GM18499 (cell line): ENCODE measurements around the gene WDR5.

ENCODE experiments used
- ATAC-seq: cut with Tn5 transposase; IDR thresholded peaks from one replicate; pipeline ENCODE4 v1.9.1; 2021; ENCODE audit warnings: moderate number of reproducible peaks; ENCODE audit not compliant: insufficient read depth, unreplicated experiment

The WDR5 gene

DNA sequence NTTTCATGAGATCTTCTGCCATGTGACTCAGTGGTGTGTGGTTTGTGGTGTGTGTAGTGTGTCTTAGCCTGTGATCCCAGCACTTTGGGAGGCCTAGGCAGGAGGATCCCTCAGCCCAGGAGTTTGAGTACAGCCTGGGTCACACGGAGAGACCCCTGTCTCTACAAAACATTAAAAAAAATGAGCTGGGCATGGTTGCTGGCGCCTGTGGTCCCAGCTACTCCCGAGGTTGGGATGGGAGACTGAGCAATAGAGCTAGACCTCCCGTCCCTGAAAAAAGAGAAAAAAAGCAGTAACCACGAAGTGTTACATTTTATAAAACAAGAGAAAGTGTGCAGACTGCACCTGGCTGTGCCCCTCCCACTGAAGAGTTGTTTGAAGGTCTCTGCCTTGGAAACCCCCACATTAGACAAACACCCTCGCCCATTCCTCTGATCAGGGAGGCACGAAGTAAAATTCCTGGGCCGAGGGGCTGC lies 49.7 kb downstream of the WDR5 start:
- ATAC-seq, result no peak

- ATAC-seq, result no peak
Measured at GRCh38 chr9:134186471-134187109, 50.7 kb downstream of the WDR5 start.

DNA sequence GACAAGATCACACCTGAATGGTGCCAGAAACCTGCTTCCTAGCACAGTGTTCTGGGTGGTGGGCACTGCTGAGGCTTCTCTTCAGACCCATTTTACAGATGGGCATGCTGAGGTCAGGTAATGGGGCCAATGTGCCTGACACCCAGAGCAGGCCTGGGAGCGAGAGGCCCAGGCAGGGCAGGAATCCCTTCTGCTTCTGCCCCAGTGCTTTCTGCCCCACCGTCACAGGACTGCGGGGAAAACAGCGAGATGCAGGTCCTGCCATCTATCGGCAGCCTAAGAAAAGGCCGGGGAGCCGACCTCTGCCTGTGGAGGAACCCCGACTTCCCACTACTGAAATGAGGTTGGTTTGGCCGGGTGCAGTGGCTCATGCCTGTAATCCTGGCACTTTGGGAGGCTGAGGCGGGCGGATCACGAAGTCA lies 51.2 kb downstream of the WDR5 start:
- no peak for ATAC-seq

GRCh38 chr9:134187891-134188385 lies 52.1 kb downstream of the WDR5 start:
- no peak for ATAC-seq

DNA sequence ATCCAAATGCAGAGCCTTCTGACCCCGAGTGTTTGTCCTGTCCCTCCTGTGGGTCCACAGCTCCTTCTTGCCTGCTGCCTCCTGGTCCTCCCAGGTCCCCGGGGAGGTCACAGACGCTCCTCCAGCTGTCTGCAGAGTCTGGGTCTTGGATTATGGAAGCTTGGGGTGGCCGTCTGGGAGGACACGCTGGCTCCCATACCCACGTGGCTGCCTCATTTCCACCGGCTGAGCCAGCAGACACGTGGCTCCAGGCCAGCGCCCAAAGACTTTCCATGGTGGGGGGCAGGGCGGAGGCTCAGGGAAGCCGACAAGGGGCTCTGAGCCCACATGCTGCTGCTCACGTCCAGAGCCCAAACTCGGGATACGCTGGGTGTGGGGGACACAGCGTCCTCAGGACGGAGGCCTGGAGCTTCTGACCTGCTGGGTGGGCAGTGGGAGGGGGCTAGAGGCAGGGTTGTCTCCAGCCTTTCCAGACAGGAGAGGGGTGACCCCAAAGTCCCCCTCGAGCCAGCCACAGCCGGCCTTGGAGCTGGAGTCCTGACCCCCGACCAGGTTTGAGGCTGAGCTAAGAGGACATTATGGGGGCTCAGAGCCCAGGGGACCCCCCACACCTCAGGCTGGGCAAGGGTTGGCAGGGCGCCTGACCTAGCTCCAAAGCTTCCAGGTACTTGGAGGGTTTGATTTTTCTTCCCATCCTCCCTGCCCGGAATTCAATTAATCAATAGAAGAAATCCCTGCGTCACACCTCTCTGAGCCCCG lies 52.7 kb downstream of the WDR5 start:
- no peak for ATAC-seq

DNA sequence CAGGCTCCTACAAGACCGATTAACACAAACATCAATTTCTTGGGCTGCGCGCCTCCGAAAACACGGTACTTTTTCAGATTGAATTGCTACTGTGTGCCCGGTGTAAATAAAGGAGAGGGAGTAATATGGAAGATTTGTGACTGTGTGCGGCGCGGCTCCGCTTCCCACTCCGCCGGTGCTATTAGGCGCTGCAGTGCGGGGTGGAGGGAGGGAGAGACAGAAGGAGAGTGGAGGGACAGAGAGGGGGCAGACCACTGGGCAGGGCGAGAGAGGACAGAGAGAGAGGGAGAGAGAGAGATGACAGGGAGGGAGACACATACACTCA lies 53.2 kb downstream of the WDR5 start:
- no peak for ATAC-seq

GRCh38 chr9:134189470-134190231 lies 53.8 kb downstream of the WDR5 start:
- ATAC-seq, result no peak

GRCh38 chr9:134190232-134191121 lies 54.6 kb downstream of the WDR5 start:
- ATAC-seq, result no peak

DNA sequence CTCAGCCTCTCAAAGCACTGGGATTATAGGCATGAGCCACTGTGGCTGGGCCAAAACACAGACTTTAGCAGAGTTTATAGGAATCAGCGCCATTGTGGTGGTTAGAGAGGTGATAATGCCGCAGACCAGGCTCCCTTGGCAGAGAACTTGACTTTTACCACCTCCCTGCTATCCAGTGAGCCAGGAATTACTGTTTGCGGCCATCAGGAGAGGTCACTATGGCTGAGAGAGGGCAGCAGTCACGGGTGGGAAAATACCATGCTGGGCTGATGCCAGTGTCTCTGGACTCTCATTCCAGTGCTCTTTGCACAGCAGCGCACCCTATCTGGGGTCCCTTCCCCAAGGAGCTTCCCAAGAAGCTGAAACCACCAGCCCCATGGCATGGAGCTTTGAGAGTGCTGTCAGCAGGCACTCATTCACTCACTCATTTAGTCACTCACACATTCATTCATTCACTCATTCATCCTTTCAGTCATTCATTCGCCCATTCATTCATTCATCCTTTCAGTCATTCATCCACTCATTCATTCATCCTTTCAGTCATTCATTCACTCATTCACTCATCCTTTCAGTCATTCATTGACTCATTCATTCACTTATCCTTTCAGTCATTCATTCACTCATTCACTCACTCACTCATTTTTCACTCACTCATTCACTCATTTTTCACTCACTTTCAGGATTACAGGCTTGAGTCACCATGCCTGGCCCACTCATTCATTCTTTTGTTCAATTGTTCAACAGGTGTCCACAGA lies 55.8 kb downstream of the WDR5 start:
- no peak for ATAC-seq

- no peak for ATAC-seq
Measured at GRCh38 chr9:134192311-134192950, 56.5 kb downstream of the WDR5 start.

- ATAC-seq, result no peak
Measured at GRCh38 chr9:134192951-134193731, 57.3 kb downstream of the WDR5 start.

GRCh38 chr9:134193912-134194535 lies 58.1 kb downstream of the WDR5 start:
- no peak for ATAC-seq

GRCh38 chr9:134195558-134195957 lies 59.7 kb downstream of the WDR5 start:
- ATAC-seq, result no peak

DNA sequence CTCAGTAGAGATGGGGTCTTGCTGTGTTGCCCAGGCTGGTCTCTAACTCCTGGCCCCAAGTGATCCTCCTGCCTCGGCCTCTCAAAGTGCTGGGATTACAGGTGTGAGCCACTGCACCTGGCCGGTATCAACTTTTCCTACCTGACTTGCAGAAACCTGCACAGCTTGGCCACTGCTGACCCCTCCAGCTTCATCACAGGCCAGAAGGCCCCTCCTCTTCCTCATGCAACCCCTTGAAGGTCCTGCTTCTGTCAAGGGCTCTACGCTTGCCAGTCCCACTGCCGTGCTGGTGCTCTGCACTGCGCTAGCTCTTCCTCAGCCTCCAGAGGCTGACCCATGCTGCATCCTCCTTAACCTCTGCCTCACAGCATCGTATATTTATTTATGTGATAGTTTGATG lies 61.0 kb downstream of the WDR5 start:
- no peak for ATAC-seq

GRCh38 chr9:134198791-134199190 lies 62.9 kb downstream of the WDR5 start:
- no peak for ATAC-seq

- no peak for ATAC-seq
Measured at GRCh38 chr9:134200730-134201129, 64.8 kb downstream of the WDR5 start.

GRCh38 chr9:134203224-134203623 lies 67.3 kb downstream of the WDR5 start:
- no peak for ATAC-seq

GRCh38 chr9:134204041-134204440 lies 68.2 kb downstream of the WDR5 start:
- no peak for ATAC-seq
